Jurkat, Clone E6-1 (cell line): ENCODE results near the gene OR2T4. TPM values are rescaled to one million over a fixed set of nuclear protein-coding genes. Genes with fewer than 3 reads are reported as not detected.

Experiments used
- DNase-seq: peaks from one replicate; pipeline ENCODE4 v3.0.0-alpha.2; 2011; ENCODE audit warnings: low read depth, low spot score
- H3K4me3 ChIP-seq: 2 replicates; pipeline ENCODE4 v1.5.1; 2011; ENCODE audit warnings: mild to moderate bottlenecking, low read length, control low read depth, moderate library complexity
- polyA plus RNA-seq: library from polyadenylated mRNA; unstranded; fragments of >200 nt; gene quantifications from one replicate; pipeline ENCODE4 v1.2.1, GENCODE V29; 2012; ENCODE audit warnings: missing spikeins; ENCODE audit not compliant: insufficient read length, insufficient read depth

The OR2T4 gene
- not detected for polyA plus RNA-seq

DNA sequence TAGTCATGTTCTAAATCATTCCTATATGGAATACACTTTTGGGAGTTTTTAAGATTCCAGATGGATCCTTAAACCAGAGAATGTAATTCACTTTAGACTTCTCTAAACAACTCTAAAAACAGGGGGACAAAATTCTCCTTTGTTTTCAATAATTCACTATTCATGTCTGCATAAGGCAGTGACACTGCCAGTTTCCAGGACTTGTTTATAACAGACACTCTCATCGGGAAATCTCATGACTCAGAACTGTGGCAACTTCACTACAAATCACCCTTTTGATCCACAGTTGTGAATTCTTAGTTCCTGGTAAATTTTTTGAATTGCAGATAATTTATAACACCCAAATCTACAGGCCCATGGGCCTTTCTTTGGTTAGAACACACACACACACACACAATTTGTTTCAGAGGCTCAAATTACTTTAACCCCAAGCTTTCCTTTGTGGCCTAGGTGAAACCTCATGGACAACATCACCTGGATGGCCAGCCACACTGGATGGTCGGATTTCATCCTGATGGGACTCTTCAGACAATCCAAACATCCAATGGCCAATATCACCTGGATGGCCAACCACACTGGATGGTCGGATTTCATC is at the start of gene OR2T4:
TSS of gene OR2T4 (plus strand) at position 545 of the 595 bp plus-strand sequence. CDS start at position 545, 0 bp downstream.
- no peak within 1 kb of the TSS for H3K4me3 ChIP-seq
- DNase-seq = no peak

DNA sequence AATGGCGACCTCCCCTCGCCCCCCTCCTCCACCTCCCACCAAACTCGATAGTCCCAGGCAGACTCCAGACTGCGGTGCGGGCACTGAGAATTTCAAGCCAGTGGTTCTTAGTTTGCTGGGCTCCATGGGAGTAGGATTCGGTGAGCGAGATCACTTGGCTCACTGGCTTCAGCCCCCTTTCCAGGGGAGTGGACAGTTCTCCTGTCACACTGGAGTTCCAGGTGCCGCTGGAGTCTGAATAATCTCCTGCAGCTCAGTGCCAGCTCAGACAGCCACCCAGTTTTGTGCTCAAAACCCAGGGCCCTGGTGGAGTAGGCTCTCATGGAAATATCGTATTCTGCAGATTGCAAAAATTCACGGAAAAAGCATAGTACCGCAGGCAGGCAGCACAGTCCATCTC is 44.7 kb upstream of the OR2T4 start:
- no peak for DNase-seq
- H3K4me3 ChIP-seq = no peak overlapping the region

DNA sequence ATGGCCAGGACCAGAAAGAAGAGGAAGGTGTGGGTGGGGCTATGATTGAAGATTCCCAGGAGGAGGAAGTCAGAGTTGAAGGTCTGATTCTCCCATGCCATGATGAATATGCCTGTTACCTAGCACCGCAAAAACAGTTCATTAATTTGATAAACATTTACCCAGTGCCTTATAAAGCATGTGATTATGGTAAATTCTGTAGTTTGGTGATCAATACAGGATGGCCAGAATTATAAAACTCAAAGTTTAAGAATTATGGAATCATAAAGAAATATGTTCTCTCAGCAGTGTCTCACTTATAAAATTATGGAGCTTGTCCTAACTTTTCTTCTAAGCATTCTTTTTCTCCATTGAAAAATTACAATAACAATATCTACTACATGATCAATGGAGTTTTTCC is 37.0 kb upstream of the OR2T4 start, which contains the start of gene OR2M7:
TSS of gene OR2M7 (minus strand) at position 101 of the 400 bp plus-strand sequence. CDS start at position 101, 0 bp downstream.
- no peak for DNase-seq
- H3K4me3 ChIP-seq = no peak within 1 kb of the TSS

DNA sequence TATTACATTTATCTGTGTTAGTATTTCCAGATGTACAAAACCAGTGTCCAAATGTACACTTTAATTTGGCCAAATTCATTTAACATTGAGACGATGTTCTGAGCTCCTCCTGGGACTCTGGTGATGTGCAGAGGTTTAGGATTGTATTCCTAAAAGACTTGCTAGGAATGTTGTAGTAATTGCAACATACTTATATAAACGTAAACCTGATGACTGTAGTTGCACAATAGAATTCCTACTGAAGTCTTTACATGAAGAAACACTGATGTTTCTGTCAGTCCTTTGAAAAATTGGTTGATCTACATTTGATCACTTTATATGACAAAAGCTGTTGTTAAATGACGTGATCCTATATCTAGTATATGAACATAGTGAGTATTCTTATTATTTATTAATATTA is 18.0 kb upstream of the OR2T4 start:
- no peak overlapping the region for H3K4me3 ChIP-seq
- DNase-seq = no peak

DNA sequence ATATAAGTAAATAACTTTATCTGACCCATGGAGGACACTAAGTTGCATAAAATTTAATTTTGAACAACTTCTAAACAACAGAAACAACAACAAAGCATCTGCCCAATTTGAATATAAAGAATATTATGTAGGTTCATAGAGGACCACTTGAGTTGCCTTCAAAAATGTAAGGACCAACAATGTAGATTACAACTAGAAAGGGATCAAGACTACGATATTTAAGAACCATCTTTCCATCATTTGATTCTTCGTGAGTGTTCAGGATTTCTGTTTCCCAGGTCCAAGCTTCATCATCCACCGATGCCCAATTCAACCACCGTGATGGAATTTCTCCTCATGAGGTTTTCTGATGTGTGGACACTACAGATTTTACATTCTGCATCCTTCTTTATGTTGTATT is 13.0 kb upstream of the OR2T4 start, which contains the start of gene OR14C36:
TSS of gene OR14C36 (plus strand) at position 301 of the 400 bp plus-strand sequence. CDS start at position 301, 0 bp downstream.
- no peak for DNase-seq
- H3K4me3 ChIP-seq = no peak within 1 kb of the TSS

DNA sequence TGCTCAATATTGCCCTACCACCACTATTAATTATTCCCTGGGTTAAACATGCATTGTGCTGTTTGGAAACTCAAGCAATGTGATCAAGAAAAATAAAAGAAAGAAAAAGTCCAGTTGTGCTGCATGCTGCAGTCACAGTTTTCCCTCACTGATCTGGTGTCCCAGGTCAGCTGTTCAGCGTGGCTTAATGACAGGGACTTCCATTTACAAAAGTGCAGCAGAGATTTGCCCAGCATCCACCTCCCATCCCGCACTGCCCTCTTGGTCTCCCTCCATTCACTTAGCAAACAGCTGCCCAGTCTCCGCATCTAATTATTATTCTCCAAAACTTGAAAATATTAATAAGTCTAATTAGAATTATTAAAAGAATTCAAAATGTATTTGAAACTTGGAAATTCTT is 2.0 kb upstream of the OR2T4 start:
- DNase-seq = no peak
- no peak overlapping the region for H3K4me3 ChIP-seq

GRCh38 chr1:248366609-248367008 is 5.1 kb downstream of the OR2T4 start:
- no peak for DNase-seq
- no peak overlapping the region for H3K4me3 ChIP-seq

- no peak overlapping the region for H3K4me3 ChIP-seq
- DNase-seq = peak; percentile 5
These were observed 10.9 kb downstream of the OR2T4 start for GRCh38 chr1:248372394-248372793.

- no peak for DNase-seq
- H3K4me3 ChIP-seq = no peak overlapping the region
These were observed 12.3 kb downstream of the OR2T4 start for GRCh38 chr1:248373761-248374160.

- no peak for DNase-seq
- no peak within 1 kb of the TSS for H3K4me3 ChIP-seq
These were observed 14.0 kb downstream of the OR2T4 start, which contains the start of gene OR2T6 for GRCh38 chr1:248375446-248375845. Gene OR2T6, plus strand, starts transcription at chr1:248375746. Its CDS starts 11,863 bp downstream, at chr1:248387609.

GRCh38 chr1:248376916-248377315 is 15.5 kb downstream of the OR2T4 start:
- H3K4me3 ChIP-seq = no peak overlapping the region
- no peak for DNase-seq

DNA sequence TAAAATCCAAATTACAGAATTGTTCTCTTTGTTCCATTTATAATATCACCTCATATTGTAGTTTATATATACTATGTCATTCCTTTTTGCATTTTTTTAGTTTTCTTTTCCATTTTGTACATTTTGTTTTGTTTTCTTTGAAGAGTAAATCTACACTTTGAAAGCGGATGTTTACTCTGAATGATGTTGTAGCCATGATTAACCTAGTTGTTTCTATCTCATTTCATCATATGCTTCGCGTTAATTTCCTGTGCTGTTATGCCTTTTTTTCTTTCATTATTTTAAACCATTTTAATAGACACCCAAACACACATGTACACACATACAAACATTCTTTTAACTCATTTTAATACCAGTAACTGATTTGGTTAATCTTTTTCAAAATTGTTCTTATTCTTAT is 19.4 kb downstream of the OR2T4 start:
- no peak overlapping the region for H3K4me3 ChIP-seq
- DNase-seq = no peak

- no peak for DNase-seq
These were observed 27.0 kb downstream of the OR2T4 start for GRCh38 chr1:248388426-248388825.

GRCh38 chr1:248393050-248393449 is 31.6 kb downstream of the OR2T4 start:
- no peak for DNase-seq
- no peak overlapping the region for H3K4me3 ChIP-seq

More at GRCh38 chr1:248388426-248388825, 27.0 kb downstream of the OR2T4 start:
- H3K4me3 ChIP-seq = no peak overlapping the region

GRCh38 chr1:248402748-248403147 is 41.3 kb downstream of the OR2T4 start, which contains the start of gene OR2T1:
Gene OR2T1, plus strand, starts transcription at chr1:248403048. Its CDS starts 3,100 bp downstream, at chr1:248406148.
- DNase-seq = no peak
- no peak within 1 kb of the TSS for H3K4me3 ChIP-seq

DNA sequence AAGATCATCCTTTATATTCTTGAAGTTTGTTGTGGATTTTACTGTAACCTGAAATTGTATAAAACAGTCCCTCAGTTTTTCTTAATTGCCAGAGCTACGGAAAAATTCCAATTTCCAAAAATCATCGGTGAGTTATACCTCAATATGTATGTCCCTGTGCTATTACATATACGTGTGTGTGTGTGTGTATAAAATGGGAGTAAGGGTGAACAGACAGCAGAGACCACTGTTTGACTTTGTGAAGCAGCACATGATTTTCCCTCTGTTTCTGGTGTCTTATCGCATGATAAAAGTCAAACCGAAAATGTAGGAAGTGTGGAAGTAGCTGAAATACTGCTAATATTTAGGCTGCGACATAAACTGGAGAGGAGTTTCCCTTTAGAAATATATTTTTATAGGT is 42.6 kb downstream of the OR2T4 start:
- H3K4me3 ChIP-seq = no peak overlapping the region
- DNase-seq = peak; percentile 42

- DNase-seq = no peak
- H3K4me3 ChIP-seq = no peak overlapping the region
These were observed 45.5 kb downstream of the OR2T4 start for GRCh38 chr1:248406721-248407692.
